ENCODE results near the gene NOL4.

Gene NOL4

DNA sequence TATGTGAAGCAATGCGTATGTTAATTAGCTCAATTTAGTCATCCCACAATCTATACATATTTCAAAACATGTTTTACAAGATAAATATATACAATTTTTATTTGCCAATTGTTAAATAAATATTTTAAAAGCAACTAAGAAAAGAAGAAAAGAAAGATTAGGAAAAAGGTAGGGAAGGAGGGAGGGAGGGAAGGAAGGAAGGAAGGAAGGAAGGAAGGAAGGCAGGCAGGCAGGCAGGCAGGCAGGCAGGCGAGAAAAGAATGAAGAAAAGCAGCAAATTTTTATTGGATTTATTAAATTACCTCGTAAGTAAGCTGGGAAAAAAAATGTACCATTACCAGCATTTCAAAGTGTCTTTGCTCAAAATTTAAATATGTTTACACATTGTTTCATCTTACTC lies 30.5 kb downstream of the NOL4 start:
- no peak for DNase-seq

DNA sequence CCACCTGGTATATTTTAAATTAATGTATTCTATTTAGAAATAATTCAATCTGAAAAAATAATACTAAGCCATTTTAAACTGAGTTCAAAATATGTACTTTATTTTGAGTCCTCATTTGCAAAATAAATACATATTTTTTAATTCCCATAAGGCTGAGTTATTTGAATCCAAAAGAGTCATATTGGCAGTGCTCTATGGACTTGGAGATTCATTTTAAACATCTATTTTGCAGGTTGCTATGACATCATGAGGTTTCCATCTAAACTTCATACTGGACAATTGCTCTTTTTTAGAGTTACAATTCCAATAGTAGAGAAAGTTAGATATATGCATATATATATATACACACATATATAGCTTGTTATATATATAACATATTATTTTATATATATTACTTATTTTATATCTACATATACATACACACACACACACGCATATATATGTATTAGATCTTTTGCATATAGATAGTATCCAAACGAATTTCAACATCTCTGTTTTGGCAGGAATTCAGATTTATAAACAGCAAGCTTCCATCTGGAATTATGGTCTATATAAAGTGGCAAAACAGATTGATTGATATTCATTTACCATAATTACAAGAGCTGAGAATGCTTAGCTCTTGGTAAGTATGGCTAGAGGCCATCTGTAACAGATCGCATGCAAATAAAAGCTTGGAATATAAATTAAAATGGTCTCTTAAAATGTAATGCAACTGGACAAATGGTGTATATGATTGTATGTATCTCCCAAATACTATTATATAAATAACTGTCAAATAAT lies 34.9 kb downstream of the NOL4 start:
- DNase-seq = no peak

Data from hypothalamus (tissue), 51 donors.